Measurements from ENCODE around the gene FILIP1. TPM values are rescaled to one million over a fixed set of nuclear protein-coding genes. Genes with fewer than 3 reads are reported as not detected.

FILIP1 gene
- total and polyA plus RNA-seq, 10 of the 15 experiments (the other 5 are each of a cell fraction or from before 2014, with no cell fraction given) = 0.23 to 2.0 (median 0.44) TPM

DNA sequence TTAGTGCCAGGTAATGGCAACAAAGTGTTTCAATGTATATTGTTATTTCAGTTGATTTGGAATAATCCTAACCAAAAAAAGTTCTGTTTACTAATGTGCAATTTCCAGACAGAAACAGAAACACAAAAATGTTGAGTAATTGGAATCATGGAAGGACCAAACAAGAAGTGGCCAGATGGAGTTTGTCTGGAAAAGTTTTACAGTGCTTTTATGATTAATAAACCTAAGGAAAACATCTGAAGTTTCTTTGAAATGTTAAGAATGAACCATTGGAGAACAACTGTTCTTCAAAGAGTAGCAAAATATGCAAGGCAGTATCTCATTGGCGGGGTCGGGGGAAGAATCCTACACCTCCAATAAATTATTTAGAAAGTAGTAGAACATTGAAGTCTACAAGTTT lies 19.0 kb upstream of the FILIP1 start:
- no peak overlapping the region for H3K9ac ChIP-seq (ENCODE audit: control insufficient read depth, insufficient read depth, low read length)
- H3K27ac ChIP-seq (ENCODE audit: control insufficient read depth, insufficient read depth) = no peak overlapping the region
- ATAC-seq (no peak), DNase-seq (ENCODE audit: low read depth, low spot score) (no peak), FAIRE-seq (no peak)
- POLR2A ChIA-PET = no interaction called here
- WGBS (ENCODE audit: insufficient coverage, insufficient replicate concordance, low lambda C conversion rate, missing lambda C conversion rate) = 67% methylated on average over 2 of the region's 2 CpGs
- H3K36me3 ChIP-seq (ENCODE audit: control insufficient read depth in 2 of 2, insufficient read depth in 2 of 2, low read length in 1 of 2) = no peaks in the 10 kb centered on the region
- no peak overlapping the region for H2AFZ ChIP-seq (ENCODE audit: control insufficient read depth, low read depth, low read length)
- intact Hi-C loops (cut with micrococcal nuclease; ENCODE audit: unreplicated experiment) = no loop called here
- SMC1A ChIA-PET (ENCODE audit: uncharacterized antibody, unreplicated experiment) = interaction anchor here (1.1 kb wide), 1 partner anchor 11 kb away, joined by 3 read pairs; no protein-coding TSS in a partner anchor
- H3K9me3 ChIP-seq (replicated peaks; ENCODE audit: control insufficient read depth, insufficient read depth, low read length) = no peaks in the 10 kb centered on the region; the same call in 2 of the 3 replicates
- no peak overlapping the region for H3K4me2 ChIP-seq (ENCODE audit: control insufficient read depth, insufficient read depth)
- BruUV-seq (replicated peaks) = no TSS peak
- TF ChIP-seq, protein P1, sequence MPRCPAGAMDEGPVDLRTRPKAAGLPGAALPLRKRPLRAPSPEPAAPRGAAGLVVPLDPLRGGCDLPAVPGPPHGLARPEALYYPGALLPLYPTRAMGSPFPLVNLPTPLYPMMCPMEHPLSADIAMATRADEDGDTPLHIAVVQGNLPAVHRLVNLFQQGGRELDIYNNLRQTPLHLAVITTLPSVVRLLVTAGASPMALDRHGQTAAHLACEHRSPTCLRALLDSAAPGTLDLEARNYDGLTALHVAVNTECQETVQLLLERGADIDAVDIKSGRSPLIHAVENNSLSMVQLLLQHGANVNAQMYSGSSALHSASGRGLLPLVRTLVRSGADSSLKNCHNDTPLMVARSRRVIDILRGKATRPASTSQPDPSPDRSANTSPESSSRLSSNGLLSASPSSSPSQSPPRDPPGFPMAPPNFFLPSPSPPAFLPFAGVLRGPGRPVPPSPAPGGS (IDR thresholded peaks at IDR 0.05; ENCODE audit: borderline replicate concordance, insufficient read depth, low read depth, low read length, poor library complexity, severe bottlenecking) = no peak
- TF ChIP-seq, protein P2, sequence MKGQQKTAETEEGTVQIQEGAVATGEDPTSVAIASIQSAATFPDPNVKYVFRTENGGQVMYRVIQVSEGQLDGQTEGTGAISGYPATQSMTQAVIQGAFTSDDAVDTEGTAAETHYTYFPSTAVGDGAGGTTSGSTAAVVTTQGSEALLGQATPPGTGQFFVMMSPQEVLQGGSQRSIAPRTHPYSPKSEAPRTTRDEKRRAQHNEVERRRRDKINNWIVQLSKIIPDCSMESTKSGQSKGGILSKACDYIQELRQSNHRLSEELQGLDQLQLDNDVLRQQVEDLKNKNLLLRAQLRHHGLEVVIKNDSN (IDR thresholded peaks at IDR 0.05; ENCODE audit: borderline replicate concordance, extremely low read length, insufficient read depth, low read depth, low read length) = no peak
- TF ChIP-seq PML (IDR thresholded peaks at IDR 0.05; ENCODE audit: low read length) (no peak), IRF5 (IDR thresholded peaks at IDR 0.05; ENCODE audit: borderline replicate concordance) (no peak), SPI1 (IDR thresholded peaks at IDR 0.05; ENCODE audit: borderline replicate concordance, insufficient read depth, low read depth, low read length) (no peak), BACH1 (IDR thresholded peaks at IDR 0.05; ENCODE audit: borderline replicate concordance) (no peak), CUX1 (IDR thresholded peaks at IDR 0.05; ENCODE audit: insufficient replicate concordance, low read depth, low read length) (no peak)
- TF ChIP-seq, protein P3, sequence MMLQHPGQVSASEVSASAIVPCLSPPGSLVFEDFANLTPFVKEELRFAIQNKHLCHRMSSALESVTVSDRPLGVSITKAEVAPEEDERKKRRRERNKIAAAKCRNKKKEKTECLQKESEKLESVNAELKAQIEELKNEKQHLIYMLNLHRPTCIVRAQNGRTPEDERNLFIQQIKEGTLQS (IDR thresholded peaks at IDR 0.05; ENCODE audit: borderline replicate concordance, extremely low read depth, low read depth, low read length) = no peak
- TF ChIP-seq, protein P4, sequence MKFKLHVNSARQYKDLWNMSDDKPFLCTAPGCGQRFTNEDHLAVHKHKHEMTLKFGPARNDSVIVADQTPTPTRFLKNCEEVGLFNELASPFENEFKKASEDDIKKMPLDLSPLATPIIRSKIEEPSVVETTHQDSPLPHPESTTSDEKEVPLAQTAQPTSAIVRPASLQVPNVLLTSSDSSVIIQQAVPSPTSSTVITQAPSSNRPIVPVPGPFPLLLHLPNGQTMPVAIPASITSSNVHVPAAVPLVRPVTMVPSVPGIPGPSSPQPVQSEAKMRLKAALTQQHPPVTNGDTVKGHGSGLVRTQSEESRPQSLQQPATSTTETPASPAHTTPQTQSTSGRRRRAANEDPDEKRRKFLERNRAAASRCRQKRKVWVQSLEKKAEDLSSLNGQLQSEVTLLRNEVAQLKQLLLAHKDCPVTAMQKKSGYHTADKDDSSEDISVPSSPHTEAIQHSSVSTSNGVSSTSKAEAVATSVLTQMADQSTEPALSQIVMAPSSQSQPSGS (IDR thresholded peaks at IDR 0.05; ENCODE audit: low read length) = no peak
- TF ChIP-seq, protein P5, sequence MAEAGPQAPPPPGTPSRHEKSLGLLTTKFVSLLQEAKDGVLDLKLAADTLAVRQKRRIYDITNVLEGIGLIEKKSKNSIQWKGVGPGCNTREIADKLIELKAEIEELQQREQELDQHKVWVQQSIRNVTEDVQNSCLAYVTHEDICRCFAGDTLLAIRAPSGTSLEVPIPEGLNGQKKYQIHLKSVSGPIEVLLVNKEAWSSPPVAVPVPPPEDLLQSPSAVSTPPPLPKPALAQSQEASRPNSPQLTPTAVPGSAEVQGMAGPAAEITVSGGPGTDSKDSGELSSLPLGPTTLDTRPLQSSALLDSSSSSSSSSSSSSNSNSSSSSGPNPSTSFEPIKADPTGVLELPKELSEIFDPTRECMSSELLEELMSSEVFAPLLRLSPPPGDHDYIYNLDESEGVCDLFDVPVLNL (IDR thresholded peaks at IDR 0.05; ENCODE audit: low read depth, low read length) = no peak
- no peak overlapping the region for H3K4me3 ChIP-seq
- no peaks in the 10 kb centered on the region for H4K20me1 ChIP-seq (ENCODE audit: control insufficient read depth, insufficient read depth)
- H3K4me1 ChIP-seq (ENCODE audit: control insufficient read depth, insufficient read depth, low read length) = no peaks in the 10 kb centered on the region
- RAD21 ChIA-PET (ENCODE audit: unreplicated experiment) = no interaction called here
- CTCF ChIA-PET = interaction anchor here (1.2 to 1.8 kb wide), 3 partner anchors 8 to 245 kb away, joined by 3 to 7 read pairs (median 3); no protein-coding TSS in a partner anchor
- H3K79me2 ChIP-seq (ENCODE audit: control insufficient read depth, insufficient read depth, low read length) = no peaks in the 10 kb centered on the region
- no peaks in the 10 kb centered on the region for H3K27me3 ChIP-seq (replicated peaks in 1 of 2; ENCODE audit: control insufficient read depth in 2 of 2, insufficient read depth in 2 of 2, low read length in 1 of 2)
- in situ Hi-C loops (cut with MboI) = no loop called here

Measured in GM12878 (cell line).